Measurements from ENCODE around the gene TMEM270.

Gene TMEM270

DNA sequence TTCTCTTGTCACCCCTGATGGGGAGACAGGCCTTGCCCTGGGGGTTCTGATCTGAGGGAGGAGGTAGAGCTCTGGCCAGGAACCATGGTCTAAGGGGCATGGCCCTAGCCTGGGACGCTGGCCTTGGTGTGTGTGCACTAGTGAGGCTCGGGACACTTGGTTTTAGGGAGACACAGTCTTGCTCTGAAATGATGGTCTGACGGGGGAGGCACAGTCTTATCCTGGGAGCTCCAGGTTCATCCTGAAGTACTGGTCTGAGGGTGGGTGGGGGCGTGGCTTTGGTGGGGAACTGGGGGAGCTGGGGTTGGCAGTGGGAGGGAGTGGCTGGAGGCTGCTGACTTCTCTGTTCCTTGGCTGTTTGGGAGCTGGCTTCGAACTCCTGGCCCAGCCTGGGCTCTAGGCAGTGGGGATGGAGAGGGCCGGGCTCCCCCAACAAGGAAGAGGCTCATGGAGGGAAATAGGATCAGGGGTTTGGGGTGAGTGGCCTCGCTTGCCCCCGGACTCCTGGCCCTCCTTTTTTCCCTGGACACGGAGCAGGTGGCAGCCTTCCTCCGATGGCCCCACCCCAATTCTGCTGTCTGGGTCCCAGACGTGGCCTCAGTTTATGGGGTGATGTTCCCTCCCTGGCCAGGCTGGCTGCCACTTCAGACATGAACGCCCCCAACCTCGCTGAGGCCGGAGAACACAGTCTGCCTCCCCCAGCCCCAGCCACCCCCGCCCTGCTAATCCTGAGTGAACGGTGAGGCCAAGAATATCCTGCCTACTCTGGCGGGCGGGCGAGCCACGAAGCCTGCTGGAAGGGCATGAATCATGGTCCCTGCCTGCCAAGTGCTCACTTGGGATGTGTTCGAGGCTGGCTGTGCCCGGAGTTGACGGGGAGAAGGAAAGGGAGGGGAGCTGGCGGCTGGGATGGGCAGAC, 43.5 kb downstream of the TMEM270 start:
- DNase-seq (ENCODE audit: low read depth in 2 of 2, low spot score in 1 of 2): no peak

- DNase-seq (ENCODE audit: low read depth in 2 of 2, low spot score in 1 of 2): no peak
These were observed 44.4 kb downstream of the TMEM270 start for GRCh38 chr7:73905360-73905759.

DNA sequence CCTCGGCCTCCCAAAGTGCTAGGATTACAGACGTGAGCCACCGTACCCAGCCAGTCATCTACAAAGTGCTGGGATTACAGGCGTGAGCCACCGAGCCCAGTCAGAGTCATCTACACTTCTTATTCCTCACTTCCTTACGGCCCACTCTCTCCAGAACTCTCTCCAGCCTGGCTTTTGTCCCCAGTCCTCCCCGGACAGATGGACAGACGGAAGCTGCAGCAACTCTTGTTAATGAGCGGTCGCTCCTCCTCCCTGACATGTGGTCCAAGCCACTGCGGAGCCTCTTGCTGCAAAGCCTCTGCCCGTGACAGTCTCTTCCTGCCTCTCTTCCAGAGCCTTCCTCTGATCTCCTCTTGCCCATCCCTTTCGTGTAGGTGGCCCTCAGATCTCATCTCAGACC, 45.9 kb downstream of the TMEM270 start:
- DNase-seq (ENCODE audit: low read depth in 2 of 2, low spot score in 1 of 2): no peak

GRCh38 chr7:73907554-73908122, 46.7 kb downstream of the TMEM270 start:
- DNase-seq (ENCODE audit: low read depth in 2 of 2, low spot score in 1 of 2): no peak

- DNase-seq (ENCODE audit: low read depth in 2 of 2, low spot score in 1 of 2): no peak
These were observed 47.2 kb downstream of the TMEM270 start for GRCh38 chr7:73908123-73908611.

DNA sequence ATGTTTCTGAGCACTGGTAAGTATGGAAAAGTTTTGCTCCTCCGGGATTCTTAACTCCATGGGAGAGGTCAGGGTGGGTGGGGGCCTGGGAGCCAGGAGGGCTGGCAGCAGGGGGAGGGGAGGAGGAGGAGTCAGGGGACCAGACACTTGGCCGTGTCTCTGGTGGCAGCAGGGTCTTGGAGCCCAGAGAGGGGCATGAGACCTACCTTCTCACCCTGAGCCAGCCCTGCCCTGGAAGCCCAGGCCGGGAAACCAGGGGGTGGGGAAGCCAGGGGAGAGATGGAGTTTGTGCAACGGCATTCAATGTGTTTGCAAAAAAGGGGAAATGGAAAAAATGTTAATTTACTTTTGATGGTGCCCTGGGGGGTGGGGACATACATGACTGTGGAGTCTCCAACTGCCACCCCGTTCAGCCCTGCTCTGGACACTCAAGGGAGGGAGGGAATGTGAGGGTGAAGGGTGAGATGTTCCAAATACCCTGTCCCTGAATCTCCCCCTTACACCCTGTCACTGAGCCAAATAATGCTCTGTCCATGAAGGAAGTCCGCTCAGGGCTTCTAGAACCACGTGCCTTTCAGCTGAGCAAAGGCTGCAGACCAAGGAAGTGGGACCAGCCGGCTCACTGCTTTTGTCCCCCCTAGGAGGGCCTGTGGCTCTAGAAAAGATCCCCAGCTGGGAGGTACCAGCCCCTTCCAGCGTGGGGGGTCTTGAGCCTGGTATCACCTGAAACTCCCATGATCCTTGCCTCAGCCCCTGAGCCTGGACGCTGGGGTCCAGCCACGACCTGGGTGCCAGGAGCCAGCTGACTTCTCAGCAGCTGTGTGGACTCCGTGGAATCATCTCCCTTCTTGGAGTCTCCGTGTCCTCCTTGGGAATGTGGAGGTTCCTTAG, 48.3 kb downstream of the TMEM270 start:
- DNase-seq (ENCODE audit: low read depth in 2 of 2, low spot score in 1 of 2): no peak

DNA sequence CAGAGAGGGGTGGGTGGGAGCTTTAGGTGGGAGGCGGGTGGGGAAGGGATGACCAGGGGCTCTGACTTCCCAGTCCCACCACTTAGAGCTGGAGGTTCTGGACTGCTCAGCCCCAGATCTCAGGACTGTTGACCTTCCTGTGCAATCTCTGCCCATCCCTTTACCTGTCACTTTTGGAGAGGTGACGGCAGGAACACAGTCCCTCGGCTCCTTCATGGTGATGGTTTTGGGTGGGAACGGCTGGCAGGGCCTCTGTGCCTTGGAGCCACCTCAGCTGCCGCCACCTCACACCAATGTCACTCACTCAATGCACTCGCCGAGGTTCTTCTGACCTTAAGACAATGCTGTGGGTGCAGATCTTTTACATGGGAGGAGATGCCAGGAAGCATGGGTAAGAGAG, 49.0 kb downstream of the TMEM270 start:
- no peak for DNase-seq (ENCODE audit: low read depth in 2 of 2, low spot score in 1 of 2)

- DNase-seq (ENCODE audit: low read depth in 2 of 2, low spot score in 1 of 2): no peak
These were observed 51.3 kb downstream of the TMEM270 start for GRCh38 chr7:73912223-73912622.

Measured in stimulated activated CD8-positive, alpha-beta memory T cell treated with anti-CD3 and anti-CD28 coated beads, Interleukin-4, amount 100 ng/mL, for 4 hours (primary cell).